Fibroblast of pulmonary artery (primary cell): ENCODE measurements around the gene PXMP2.
"Not testable (repeated sequence)": the region's sequence is repeated elsewhere in the genome, so short reads cannot be mapped to it uniquely, and the experiment has no call there.

Experiments
- DNase-seq: peaks from one replicate; pipeline ENCODE4 v3.0.0-alpha.2; 2010; ENCODE audit warnings: low read depth
- H3K4me3 ChIP-seq: replicated peaks from 2 replicates; pipeline ENCODE4 v1.5.1; 2011; ENCODE audit warnings: low read depth, mild to moderate bottlenecking, control low read depth, low read length, moderate library complexity
- TF ChIP-seq, protein P1 (sequence below): IDR thresholded peaks from 2 replicates; pipeline ENCODE4 v1.5.1; 2011; ENCODE audit warnings: mild to moderate bottlenecking, control low read depth, low read length, inconsistent platforms; ENCODE audit errors: missing control alignments

PXMP2 gene

GRCh38 chr12:132677492-132677891 is 9.9 kb upstream of the PXMP2 start:
- DNase-seq, result no peak
- no peak overlapping the region for H3K4me3 ChIP-seq
- TF ChIP-seq, protein P1, sequence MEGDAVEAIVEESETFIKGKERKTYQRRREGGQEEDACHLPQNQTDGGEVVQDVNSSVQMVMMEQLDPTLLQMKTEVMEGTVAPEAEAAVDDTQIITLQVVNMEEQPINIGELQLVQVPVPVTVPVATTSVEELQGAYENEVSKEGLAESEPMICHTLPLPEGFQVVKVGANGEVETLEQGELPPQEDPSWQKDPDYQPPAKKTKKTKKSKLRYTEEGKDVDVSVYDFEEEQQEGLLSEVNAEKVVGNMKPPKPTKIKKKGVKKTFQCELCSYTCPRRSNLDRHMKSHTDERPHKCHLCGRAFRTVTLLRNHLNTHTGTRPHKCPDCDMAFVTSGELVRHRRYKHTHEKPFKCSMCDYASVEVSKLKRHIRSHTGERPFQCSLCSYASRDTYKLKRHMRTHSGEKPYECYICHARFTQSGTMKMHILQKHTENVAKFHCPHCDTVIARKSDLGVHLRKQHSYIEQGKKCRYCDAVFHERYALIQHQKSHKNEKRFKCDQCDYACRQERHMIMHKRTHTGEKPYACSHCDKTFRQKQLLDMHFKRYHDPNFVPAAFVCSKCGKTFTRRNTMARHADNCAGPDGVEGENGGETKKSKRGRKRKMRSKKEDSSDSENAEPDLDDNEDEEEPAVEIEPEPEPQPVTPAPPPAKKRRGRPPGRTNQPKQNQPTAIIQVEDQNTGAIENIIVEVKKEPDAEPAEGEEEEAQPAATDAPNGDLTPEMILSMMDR, result no peak

GRCh38 chr12:132685400-132685799 is 2.0 kb upstream of the PXMP2 start:
- DNase-seq, result no peak
- H3K4me3 ChIP-seq, result no peak overlapping the region
- TF ChIP-seq, protein P1, result no peak

DNA sequence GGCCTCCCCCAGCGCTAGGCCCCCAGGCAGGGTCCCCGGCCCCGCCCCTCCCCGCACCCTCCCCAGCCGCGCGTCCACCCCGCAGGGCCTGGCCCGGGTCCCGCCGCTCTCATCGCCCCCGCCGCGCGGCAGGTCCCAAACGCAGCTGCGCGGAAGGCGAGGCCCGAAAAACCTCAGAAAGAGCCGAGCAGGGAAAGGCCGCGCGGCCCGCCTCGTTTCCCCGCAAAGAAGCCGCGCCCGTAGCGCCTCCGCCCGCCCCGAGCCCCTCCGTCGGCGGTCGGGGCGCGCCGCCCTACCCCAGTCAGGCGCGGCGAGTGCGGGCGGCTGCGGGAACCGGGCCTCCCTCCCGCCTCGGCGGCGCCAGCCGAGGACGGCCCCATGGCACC is 569 bp upstream of the PXMP2 start:
- no peak for DNase-seq
- TF ChIP-seq, protein P1, result no peak
- H3K4me3 ChIP-seq, result peak overlapping the region; percentile 60

- no peak overlapping the region for H3K4me3 ChIP-seq
- TF ChIP-seq, protein P1, result no peak
- no peak for DNase-seq
These were observed 1.8 kb downstream of the PXMP2 start for GRCh38 chr12:132689227-132689626.

DNA sequence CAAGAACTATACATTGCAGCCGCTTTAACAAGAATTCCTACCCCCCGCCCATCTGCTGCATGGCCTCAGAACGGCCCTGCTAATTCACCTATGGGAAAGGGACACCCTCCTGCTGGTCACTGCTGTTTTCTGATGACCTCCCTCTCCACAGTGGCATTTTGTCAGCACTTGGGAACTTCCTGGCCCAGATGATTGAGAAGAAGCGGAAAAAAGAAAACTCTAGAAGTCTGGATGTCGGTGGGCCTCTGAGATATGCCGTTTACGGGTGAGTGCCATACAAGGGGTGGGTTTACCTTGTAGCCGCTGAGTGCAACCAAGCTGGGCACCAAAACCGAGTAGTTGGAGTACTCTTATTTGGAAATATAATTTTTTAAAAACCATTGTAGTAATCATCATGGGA is 2.7 kb downstream of the PXMP2 start:
- no peak overlapping the region for H3K4me3 ChIP-seq
- TF ChIP-seq, protein P1, result no peak
- no peak for DNase-seq

GRCh38 chr12:132692030-132692429 is 4.6 kb downstream of the PXMP2 start:
- DNase-seq, H3K4me3 ChIP-seq: not testable (repeated sequence)

- not testable (repeated sequence) for H3K4me3 ChIP-seq, DNase-seq
These were observed 7.5 kb downstream of the PXMP2 start for GRCh38 chr12:132694888-132695287.

DNA sequence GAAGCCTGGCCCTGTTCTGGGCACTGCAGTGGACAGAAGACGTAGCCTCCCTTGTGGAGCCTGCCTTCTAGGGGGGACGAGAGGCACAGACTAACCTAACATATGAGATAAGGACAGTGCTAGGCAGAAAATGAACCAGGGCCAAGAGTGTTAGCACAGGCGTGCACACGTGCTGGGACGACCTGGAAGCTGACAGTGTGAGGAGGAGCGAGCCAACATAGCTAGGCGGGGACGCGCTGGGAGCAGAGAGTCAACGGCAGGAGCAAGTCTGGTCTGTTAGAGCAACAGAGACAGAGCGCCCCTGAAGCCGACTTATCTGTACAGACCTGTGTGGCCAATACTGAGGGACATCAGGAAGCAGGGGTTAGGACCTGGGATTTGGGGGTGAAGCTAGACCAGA is 8.0 kb downstream of the PXMP2 start:
- no peak overlapping the region for H3K4me3 ChIP-seq
- no peak for DNase-seq

More for the DNA sequence above, 8.0 kb downstream of the PXMP2 start:
- TF ChIP-seq, protein P1, result no peak
